Rectal smooth muscle tissue (tissue), 1 donor: Measurements from ENCODE around the gene ADAMTS14.

ENCODE experiments used
- H3K27ac ChIP-seq: one replicate; pipeline ENCODE4 v1.7.0; 2013; ENCODE audit warnings: low read depth, low read length, inconsistent platforms
- H3K27me3 ChIP-seq: one replicate; pipeline ENCODE4 v1.7.0; 2013; ENCODE audit warnings: low read length; ENCODE audit not compliant: control insufficient read depth, insufficient read depth
- H3K36me3 ChIP-seq: one replicate; pipeline ENCODE4 v1.7.0; 2013; ENCODE audit warnings: low read length; ENCODE audit not compliant: control insufficient read depth, insufficient read depth
- H3K4me1 ChIP-seq: one replicate; pipeline ENCODE4 v1.7.0; 2013; ENCODE audit warnings: low read length; ENCODE audit not compliant: control insufficient read depth, insufficient read depth
- H3K4me3 ChIP-seq: one replicate; pipeline ENCODE4 v1.7.0; 2013; ENCODE audit warnings: low read length
- H3K9ac ChIP-seq: one replicate; pipeline ENCODE4 v1.7.0; 2013; ENCODE audit warnings: low read length

ADAMTS14 gene

GRCh38 chr10:70778267-70778924, 106.1 kb downstream of the ADAMTS14 start:
- H3K4me3 ChIP-seq: no peak overlapping the region
- H3K27me3 ChIP-seq: no peaks in the 10 kb centered on the region
- H3K4me1 ChIP-seq: no peaks in the 10 kb centered on the region
- no peaks in the 10 kb centered on the region for H3K36me3 ChIP-seq
- H3K9ac ChIP-seq: no peak overlapping the region
- no peak overlapping the region for H3K27ac ChIP-seq

GRCh38 chr10:70779088-70779487, 106.8 kb downstream of the ADAMTS14 start:
- Histone ChIP-seq H3K27me3 (no peaks in the 10 kb centered on the region), H3K4me3 (no peak overlapping the region), H3K36me3 (no peaks in the 10 kb centered on the region), H3K9ac (no peak overlapping the region), H3K4me1 (no peaks in the 10 kb centered on the region), H3K27ac (no peak overlapping the region)

GRCh38 chr10:70779511-70780369, 107.4 kb downstream of the ADAMTS14 start:
- Histone ChIP-seq H3K9ac (no peak overlapping the region), H3K4me3 (no peak overlapping the region), H3K27me3 (no peaks in the 10 kb centered on the region), H3K36me3 (no peaks in the 10 kb centered on the region), H3K4me1 (no peaks in the 10 kb centered on the region), H3K27ac (no peak overlapping the region)

- no peaks in the 10 kb centered on the region for H3K36me3 ChIP-seq
- H3K4me3 ChIP-seq: no peak overlapping the region
- no peak overlapping the region for H3K9ac ChIP-seq
- no peak overlapping the region for H3K27ac ChIP-seq
- no peaks in the 10 kb centered on the region for H3K4me1 ChIP-seq
- H3K27me3 ChIP-seq: no peaks in the 10 kb centered on the region
Measured at GRCh38 chr10:70780370-70780760, 108.1 kb downstream of the ADAMTS14 start.

- no peak overlapping the region for H3K4me3 ChIP-seq
- H3K9ac ChIP-seq: no peak overlapping the region
- no peaks in the 10 kb centered on the region for H3K4me1 ChIP-seq
- H3K36me3 ChIP-seq: no peaks in the 10 kb centered on the region
- no peak overlapping the region for H3K27ac ChIP-seq
- H3K27me3 ChIP-seq: no peaks in the 10 kb centered on the region
Measured at GRCh38 chr10:70780772-70781171, 108.5 kb downstream of the ADAMTS14 start.

- no peak overlapping the region for H3K27ac ChIP-seq
- no peaks in the 10 kb centered on the region for H3K36me3 ChIP-seq
- H3K9ac ChIP-seq: no peak overlapping the region
- no peaks in the 10 kb centered on the region for H3K4me1 ChIP-seq
- H3K4me3 ChIP-seq: no peak overlapping the region
- H3K27me3 ChIP-seq: no peaks in the 10 kb centered on the region
Measured at GRCh38 chr10:70781461-70782051, 109.2 kb downstream of the ADAMTS14 start.

GRCh38 chr10:70782086-70782745, 109.9 kb downstream of the ADAMTS14 start:
- H3K4me3 ChIP-seq: no peak overlapping the region
- no peaks in the 10 kb centered on the region for H3K27me3 ChIP-seq
- no peak overlapping the region for H3K9ac ChIP-seq
- H3K36me3 ChIP-seq: no peaks in the 10 kb centered on the region
- H3K4me1 ChIP-seq: no peaks in the 10 kb centered on the region
- no peak overlapping the region for H3K27ac ChIP-seq

GRCh38 chr10:70782746-70783680, 110.7 kb downstream of the ADAMTS14 start:
- H3K4me1 ChIP-seq: no peaks in the 10 kb centered on the region
- H3K27me3 ChIP-seq: no peaks in the 10 kb centered on the region
- H3K9ac ChIP-seq: no peak overlapping the region
- no peaks in the 10 kb centered on the region for H3K36me3 ChIP-seq
- H3K4me3 ChIP-seq: no peak overlapping the region
- H3K27ac ChIP-seq: no peak overlapping the region

GRCh38 chr10:70784016-70784415, 111.7 kb downstream of the ADAMTS14 start:
- no peaks in the 10 kb centered on the region for H3K4me1 ChIP-seq
- no peaks in the 10 kb centered on the region for H3K36me3 ChIP-seq
- H3K9ac ChIP-seq: no peak overlapping the region
- no peak overlapping the region for H3K27ac ChIP-seq
- H3K27me3 ChIP-seq: no peaks in the 10 kb centered on the region
- no peak overlapping the region for H3K4me3 ChIP-seq

GRCh38 chr10:70784471-70784870, 112.2 kb downstream of the ADAMTS14 start:
- Histone ChIP-seq H3K4me1 (no peaks in the 10 kb centered on the region), H3K27me3 (no peaks in the 10 kb centered on the region), H3K4me3 (no peak overlapping the region), H3K27ac (no peak overlapping the region), H3K9ac (no peak overlapping the region), H3K36me3 (no peaks in the 10 kb centered on the region)

GRCh38 chr10:70785190-70785589, 112.9 kb downstream of the ADAMTS14 start, which contains the start of gene TBATA:
TBATA (minus strand) TSS chr10:70785377; CDS start chr10:70783379, 1,998 bp downstream.
- no peak within 1 kb of the TSS for H3K27ac ChIP-seq
- H3K4me1 ChIP-seq: no peaks in the 10 kb centered on the region
- H3K9ac ChIP-seq: no peak within 1 kb of the TSS
- H3K27me3 ChIP-seq: no peaks in the 10 kb centered on the region
- no peaks in the 10 kb centered on the region for H3K36me3 ChIP-seq
- H3K4me3 ChIP-seq: no peak within 1 kb of the TSS
